ENCODE measurements around the gene TMEM255B.

GRCh38 chr13:113750554-113751399 lies 8.2 kb upstream of the TMEM255B start:
- TF ChIP-seq BRF2 (IDR thresholded peaks at IDR 0.05; ENCODE audit: borderline replicate concordance, insufficient read depth, insufficient read length): no peak
- TF ChIP-seq ZNF354B (CRISPR knock-in tag; IDR thresholded peaks at IDR 0.05): no peak
- no peak for TF ChIP-seq SP1 (CRISPR knock-in tag; IDR thresholded peaks at IDR 0.05)
- no peak for TF ChIP-seq CREB1 (IDR thresholded peaks at IDR 0.05)
- no peak for TF ChIP-seq CREB1 (CRISPR knock-in tag; IDR thresholded peaks at IDR 0.05)
